VCaP (cell line): ENCODE results near the gene ACSS1.

Source experiments
- H3K27ac ChIP-seq: fragments of 450-650 bp; 2 replicates; pipeline ENCODE4 v1.5.1; 2017
- TF ChIP-seq, protein P1 (sequence below): fragments of 450-650 bp; conservative IDR thresholded peaks from 2 replicates; pipeline ENCODE4 v1.5.1; 2017; ENCODE audit warnings: mild to moderate bottlenecking, moderate library complexity

ACSS1 gene

DNA sequence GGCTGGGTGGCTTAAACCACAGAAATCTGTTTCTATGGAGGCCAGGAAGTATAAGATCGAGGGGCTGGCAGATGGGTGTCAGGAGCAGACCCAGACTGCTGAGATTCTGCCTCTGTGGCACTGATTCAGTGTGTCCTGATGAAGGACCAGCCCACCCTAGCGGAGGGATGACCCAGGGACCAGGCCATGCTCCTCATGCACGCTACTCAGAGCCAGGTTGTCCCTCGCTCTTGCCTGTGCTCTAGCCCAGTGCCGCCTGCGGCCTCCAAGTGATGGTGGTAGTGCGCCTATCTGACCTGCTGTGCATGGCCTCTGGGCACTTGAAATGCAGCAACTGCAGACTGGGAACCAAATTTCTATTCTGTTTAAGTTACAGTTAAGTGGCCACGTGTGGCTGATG lies 52.3 kb downstream of the ACSS1 start:
- TF ChIP-seq, protein P1, sequence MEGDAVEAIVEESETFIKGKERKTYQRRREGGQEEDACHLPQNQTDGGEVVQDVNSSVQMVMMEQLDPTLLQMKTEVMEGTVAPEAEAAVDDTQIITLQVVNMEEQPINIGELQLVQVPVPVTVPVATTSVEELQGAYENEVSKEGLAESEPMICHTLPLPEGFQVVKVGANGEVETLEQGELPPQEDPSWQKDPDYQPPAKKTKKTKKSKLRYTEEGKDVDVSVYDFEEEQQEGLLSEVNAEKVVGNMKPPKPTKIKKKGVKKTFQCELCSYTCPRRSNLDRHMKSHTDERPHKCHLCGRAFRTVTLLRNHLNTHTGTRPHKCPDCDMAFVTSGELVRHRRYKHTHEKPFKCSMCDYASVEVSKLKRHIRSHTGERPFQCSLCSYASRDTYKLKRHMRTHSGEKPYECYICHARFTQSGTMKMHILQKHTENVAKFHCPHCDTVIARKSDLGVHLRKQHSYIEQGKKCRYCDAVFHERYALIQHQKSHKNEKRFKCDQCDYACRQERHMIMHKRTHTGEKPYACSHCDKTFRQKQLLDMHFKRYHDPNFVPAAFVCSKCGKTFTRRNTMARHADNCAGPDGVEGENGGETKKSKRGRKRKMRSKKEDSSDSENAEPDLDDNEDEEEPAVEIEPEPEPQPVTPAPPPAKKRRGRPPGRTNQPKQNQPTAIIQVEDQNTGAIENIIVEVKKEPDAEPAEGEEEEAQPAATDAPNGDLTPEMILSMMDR: no peak
- peak overlapping the region; percentile 95 for H3K27ac ChIP-seq

DNA sequence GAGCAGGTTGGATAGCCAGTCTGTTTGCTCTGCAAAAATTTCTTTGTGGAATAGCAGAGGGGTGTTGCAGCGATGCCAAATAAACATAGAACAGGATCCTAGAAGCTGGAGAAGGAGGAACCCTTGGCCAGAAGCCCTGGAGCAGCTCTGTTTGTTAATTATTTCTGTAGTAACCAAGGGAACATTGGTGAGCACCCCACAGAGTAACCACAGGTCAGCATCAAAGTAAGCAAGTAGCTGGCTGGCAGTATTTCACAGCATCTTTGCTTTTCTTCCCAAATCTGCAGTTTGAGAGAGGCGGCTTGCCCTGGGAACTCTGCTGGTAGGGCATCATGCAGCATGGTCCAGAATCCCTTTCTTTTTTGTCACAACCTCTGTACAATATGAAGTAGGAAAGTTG lies 52.7 kb downstream of the ACSS1 start:
- TF ChIP-seq, protein P1: no peak
- H3K27ac ChIP-seq: peak overlapping the region; percentile 95

DNA sequence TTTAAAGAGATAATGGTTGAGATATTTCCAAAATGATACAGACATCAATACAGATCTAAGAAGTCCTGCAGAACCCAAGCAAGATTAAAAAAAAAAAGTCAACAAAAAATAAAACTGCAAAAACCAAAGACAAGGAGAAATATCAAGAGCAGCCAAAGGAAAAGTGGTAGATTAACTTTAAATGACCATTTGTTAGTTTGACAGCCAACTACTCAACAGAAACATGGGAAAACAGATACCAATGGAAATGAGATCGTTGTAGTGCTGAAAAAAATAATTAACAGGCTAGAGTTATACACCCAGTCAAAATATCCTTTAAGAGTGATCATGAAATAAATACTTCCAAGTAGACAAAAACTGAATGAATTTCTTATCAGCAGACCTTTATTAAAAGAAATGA lies 54.9 kb downstream of the ACSS1 start:
- TF ChIP-seq, protein P1: no peak
- H3K27ac ChIP-seq: no peak overlapping the region

DNA sequence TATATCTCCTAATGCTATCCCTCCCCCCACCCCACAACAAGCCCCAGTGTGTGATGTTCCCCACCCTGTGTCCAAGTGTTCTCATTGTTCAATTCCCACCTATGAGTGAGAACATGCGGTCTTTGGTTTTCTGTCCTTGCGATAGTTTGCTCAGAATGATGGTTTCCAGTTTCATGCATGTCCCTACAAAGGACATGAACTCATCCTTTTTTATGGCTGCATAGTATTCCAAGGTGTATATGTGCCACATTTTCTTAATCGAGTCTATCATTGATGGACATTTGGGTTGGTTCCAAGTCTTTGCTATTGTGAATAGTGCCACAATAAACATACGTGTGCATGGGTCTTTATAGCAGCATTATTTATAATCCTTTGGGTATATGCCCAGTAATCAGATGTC lies 56.6 kb downstream of the ACSS1 start:
- peak overlapping the region; percentile 84 for H3K27ac ChIP-seq

DNA sequence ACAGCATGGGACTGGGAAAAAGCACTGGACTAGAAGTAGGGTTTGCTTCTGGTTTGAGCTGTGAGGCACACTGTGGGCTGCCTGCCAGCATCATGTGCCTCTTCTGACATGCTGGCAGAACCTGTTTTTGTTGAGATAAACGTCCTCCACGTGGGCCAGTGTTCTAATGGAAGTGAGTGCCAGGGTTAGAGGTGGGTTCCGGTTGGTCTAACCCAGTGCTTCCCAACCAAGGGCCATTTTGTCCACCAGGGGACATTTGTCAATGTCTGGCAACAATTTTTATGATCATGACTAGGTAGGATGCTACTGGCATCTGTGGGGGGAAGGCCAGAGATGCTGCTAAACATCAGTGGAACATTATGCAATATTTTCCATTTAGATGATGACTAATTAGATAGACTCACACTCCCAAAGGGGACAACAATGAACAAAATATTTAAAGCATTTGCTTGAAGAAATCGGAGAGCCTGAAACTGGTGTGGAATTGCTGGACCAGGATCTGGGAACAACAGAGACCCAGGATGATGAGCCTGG lies 57.6 kb downstream of the ACSS1 start:
- peak overlapping the region; percentile 84 for H3K27ac ChIP-seq
- TF ChIP-seq, protein P1: peak; percentile 41

GRCh38 chr20:24999568-24999967 lies 58.4 kb downstream of the ACSS1 start:
- H3K27ac ChIP-seq: peak overlapping the region; percentile 84
- TF ChIP-seq, protein P1: no peak

DNA sequence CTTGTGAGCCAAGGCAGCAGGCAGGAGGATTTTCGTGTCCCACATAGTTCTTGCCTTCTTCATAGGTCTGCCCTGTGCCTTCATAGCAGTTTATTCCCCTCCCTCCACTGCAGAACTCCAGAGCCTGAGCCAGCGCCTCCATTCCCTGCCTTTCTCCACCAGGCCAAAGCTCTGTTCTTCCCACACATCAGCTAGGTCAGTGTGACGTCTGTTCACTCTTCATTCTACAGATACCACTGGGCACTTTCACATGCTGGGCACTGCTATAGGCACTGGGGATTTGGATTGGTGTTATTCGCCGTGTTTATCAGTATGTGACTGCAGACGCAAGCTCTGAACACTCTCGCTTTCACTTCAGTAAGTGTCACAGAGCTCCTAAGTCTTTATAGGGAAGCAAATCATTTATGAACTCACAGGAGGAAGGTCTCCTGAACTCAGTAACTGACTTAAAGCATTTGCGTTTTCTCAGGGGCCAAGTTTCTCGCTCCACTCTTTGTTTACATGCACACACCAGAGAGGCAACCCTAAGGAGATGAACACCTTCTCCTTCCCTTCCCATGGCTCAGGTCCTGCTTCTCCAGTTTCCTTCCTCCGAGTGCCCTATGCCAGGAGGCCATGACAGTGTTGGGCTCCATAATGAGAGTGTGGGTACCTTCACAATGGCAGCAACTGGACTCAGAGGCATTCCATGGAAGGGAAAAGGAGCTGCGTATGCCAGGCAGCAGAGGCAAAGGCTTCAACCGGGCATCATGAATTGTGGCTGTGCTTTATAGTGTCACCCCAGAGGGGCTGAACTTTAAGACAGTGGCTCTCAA lies 59.1 kb downstream of the ACSS1 start:
- TF ChIP-seq, protein P1: no peak
- peak overlapping the region; percentile 84 for H3K27ac ChIP-seq

DNA sequence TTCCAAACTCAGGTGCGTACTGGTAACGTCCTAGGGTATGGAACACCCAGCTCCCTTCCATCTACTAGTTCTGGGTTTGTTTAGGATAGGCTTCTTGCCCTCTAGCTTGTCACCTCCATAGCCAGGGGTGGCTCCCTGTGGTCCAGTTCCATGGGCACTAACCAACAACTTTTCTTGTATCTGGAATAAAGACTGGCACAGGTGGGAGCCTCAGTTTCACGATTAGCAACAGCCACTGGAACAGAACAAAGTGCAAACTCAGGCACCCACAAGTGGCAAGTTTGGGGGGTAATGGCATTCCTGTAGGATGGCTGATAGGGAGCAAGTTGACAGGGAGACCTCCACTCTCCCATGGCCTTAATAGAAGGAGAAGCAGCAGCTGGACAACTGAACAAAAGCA lies 59.8 kb downstream of the ACSS1 start:
- no peak overlapping the region for H3K27ac ChIP-seq
- TF ChIP-seq, protein P1: no peak
